Measurements from ENCODE around the gene AP1G1. TPM values are rescaled to one million over a fixed set of nuclear protein-coding genes. Genes with fewer than 3 reads are reported as not detected.
"Not testable (repeated sequence)": the region's sequence is repeated elsewhere in the genome, so short reads cannot be mapped to it uniquely, and the experiment has no call there.

AP1G1 gene
- total and polyA plus RNA-seq, 12 donors = 22.8 to 132 (median 82.8) TPM

DNA sequence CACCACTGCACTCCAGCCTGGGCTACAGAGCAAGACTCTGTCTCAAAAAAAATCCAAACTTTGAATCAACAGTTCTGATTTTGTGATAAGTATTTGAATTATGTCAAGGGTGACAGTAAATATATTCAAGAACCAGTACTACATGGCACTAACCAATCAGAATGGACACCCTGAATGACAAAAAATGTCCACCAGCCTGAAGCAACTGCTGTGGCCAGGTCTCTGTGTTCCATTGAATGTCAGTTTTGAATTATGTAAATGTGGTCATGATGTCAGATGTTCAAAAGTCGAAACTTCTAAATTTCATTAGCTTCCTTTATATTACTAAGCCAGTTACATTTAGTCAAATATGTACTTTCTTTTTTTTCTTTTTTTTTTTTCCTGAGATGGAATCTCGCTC is 21.7 kb upstream of the AP1G1 start:
- H3K27ac ChIP-seq = no peak overlapping the region
- H3K36me3 ChIP-seq (replicated peaks in 1 of 2) = no peaks in the 10 kb centered on the region
- no peaks in the 10 kb centered on the region for H3K4me1 ChIP-seq (replicated peaks in 1 of 2)
- DNase-seq = no peak
- intact Hi-C loops (cut with DNase I) = no loop called here
- 87 to 93% (median 91%) methylated on average over 2 of the region's 2 CpGs for WGBS, 4 donors
- no peaks in the 10 kb centered on the region for H3K9me3 ChIP-seq (replicated peaks in 1 of 3)
- H3K4me3 ChIP-seq = no peak overlapping the region
- TF ChIP-seq, protein P1, sequence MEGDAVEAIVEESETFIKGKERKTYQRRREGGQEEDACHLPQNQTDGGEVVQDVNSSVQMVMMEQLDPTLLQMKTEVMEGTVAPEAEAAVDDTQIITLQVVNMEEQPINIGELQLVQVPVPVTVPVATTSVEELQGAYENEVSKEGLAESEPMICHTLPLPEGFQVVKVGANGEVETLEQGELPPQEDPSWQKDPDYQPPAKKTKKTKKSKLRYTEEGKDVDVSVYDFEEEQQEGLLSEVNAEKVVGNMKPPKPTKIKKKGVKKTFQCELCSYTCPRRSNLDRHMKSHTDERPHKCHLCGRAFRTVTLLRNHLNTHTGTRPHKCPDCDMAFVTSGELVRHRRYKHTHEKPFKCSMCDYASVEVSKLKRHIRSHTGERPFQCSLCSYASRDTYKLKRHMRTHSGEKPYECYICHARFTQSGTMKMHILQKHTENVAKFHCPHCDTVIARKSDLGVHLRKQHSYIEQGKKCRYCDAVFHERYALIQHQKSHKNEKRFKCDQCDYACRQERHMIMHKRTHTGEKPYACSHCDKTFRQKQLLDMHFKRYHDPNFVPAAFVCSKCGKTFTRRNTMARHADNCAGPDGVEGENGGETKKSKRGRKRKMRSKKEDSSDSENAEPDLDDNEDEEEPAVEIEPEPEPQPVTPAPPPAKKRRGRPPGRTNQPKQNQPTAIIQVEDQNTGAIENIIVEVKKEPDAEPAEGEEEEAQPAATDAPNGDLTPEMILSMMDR (IDR thresholded peaks at IDR 0.05) = no peak
- no peak for TF ChIP-seq POLR2A (IDR thresholded peaks at IDR 0.05)
- H3K27me3 ChIP-seq = no peaks in the 10 kb centered on the region

DNA sequence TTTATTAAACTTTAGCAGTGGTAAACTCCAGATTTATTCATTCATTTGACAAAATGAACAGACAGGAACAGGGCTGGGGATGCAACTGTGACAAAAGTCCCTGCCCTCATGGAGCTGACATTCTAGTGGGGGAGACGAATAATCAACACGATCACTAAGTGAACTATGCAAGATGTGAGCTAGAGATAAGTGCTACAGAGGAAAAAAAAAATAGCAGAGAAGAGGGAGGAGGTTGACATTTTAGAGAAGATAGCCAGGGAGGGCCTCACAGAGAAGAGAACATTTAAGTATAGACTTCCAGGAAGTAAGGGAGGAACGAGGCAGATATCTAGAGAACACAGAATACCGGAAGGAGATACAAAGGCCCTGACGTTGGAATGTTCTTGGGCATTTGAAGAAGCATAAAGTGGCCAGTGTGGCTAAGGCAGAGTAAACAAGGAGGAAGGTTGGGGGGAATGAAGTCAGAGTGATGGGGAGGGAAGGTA is 17.9 kb upstream of the AP1G1 start:
- Histone ChIP-seq H3K27me3 (no peaks in the 10 kb centered on the region), H3K4me3 (no peak overlapping the region), H3K9me3 (replicated peaks in 1 of 3) (no peaks in the 10 kb centered on the region), H3K36me3 (replicated peaks in 1 of 2) (no peaks in the 10 kb centered on the region), H3K27ac (no peak overlapping the region), H3K4me1 (replicated peaks in 1 of 2) (no peaks in the 10 kb centered on the region)
- no peak for DNase-seq
- intact Hi-C loops (cut with DNase I) = no loop called here
- no peak for TF ChIP-seq POLR2A (IDR thresholded peaks at IDR 0.05)
- TF ChIP-seq, protein P1 (IDR thresholded peaks at IDR 0.05) = no peak
- WGBS, 4 donors = 80 to 84% (median 81%) methylated on average over 5 of the region's 5 CpGs

DNA sequence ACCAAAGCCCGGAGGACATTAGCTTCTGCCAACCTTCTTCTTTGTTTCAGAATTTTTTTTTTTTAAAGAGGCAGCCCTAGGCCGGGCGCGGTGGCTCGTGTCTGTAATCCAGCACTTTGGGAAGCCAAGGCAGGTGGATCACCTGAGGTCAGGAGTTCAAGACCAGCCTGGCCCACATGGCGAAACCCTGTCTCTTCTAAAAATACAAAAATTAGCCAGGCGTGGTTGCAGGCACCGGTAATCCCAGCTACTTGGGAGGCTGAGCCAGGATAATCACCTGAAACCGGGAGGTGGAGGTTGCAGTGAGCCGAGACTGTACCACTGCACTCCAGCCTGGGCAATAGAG is 8.5 kb upstream of the AP1G1 start:
- WGBS, 4 donors = 75 to 85% (median 82%) methylated on average over 10 of the region's 10 CpGs

DNA sequence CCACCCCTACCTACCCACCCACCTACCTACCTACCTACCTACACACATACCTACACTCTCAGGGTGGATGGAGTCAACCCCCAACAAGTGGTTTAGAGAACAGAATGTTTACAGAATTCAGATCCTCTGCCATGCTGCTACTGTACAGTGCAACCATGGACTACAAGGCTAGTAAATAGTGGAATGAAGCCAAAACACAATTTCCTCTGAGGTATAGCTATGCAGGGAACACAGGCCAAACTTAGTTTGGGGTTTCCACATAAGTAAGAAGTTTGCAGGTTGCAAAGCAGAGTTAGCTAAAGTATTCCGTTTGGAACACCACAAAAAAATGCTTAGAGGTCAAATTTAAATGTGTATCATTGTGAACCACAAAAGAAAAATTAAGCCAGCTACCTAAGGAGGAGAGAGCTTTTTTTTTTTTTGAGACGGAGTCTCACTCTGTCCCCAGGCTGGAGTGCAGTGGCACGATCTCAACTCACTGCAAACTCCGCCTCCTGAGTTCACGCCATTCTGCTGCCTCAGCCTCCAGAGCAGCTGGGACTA is 2.7 kb upstream of the AP1G1 start:
- Histone ChIP-seq H3K4me3 (no peak overlapping the region), H3K27me3 (no peaks in the 10 kb centered on the region), H3K27ac (no peak overlapping the region), H3K36me3 (replicated peaks in 1 of 2) (no peaks in the 10 kb centered on the region), H3K4me1 (replicated peaks in 1 of 2) (peaks cover 16 to 21% of the 10 kb centered on the region in 2 donors), H3K9me3 (replicated peaks in 1 of 3) (no peaks in the 10 kb centered on the region)
- no peak for DNase-seq
- 77 to 87% (median 86%) methylated on average over 5 of the region's 5 CpGs for WGBS, 4 donors
- intact Hi-C loops (cut with DNase I) = no loop called here
- TF ChIP-seq POLR2A (IDR thresholded peaks at IDR 0.05) = no peak
- TF ChIP-seq, protein P1 (IDR thresholded peaks at IDR 0.05) = no peak

More for the DNA sequence above, 8.5 kb upstream of the AP1G1 start:
- H3K4me3 ChIP-seq; H3K27me3 ChIP-seq; H3K9me3 ChIP-seq (replicated peaks in 1 of 3); H3K36me3 ChIP-seq (replicated peaks in 1 of 2); H3K4me1 ChIP-seq (replicated peaks in 1 of 2); intact Hi-C loops (cut with DNase I): not testable (repeated sequence)
- H3K27ac ChIP-seq = peak overlapping the region in 2 of 5 donors; percentile 45 to 66
- DNase-seq = peak in 1 of 7 donors; percentile 45

- Histone ChIP-seq H3K27ac (peak overlapping the region in 1 of 5 donors; percentile 98), H3K4me1 (replicated peaks in 1 of 2) (peaks cover 27 to 33% of the 10 kb centered on the region in 2 donors)
- WGBS, 4 donors = 87 to 93% (median 92%) methylated on average over 11 of the region's 11 CpGs
- H3K9me3 ChIP-seq (replicated peaks in 1 of 3); H3K4me3 ChIP-seq; H3K27me3 ChIP-seq; intact Hi-C loops (cut with DNase I); DNase-seq; H3K36me3 ChIP-seq (replicated peaks in 1 of 2): not testable (repeated sequence)
Measured at GRCh38 chr16:71810155-71810530, 1.5 kb upstream of the AP1G1 start.
